ENCODE results near the gene LRIT2.

Gene LRIT2

GRCh38 chr10:84225427-84226173 lies at the start of gene LRIT2:
Gene LRIT2, minus strand, starts transcription at chr10:84225544. Its CDS starts 24 bp downstream, at chr10:84225520.
- TF ChIP-seq CTCF (IDR thresholded peaks at IDR 0.05) = no peak
- no peak within 1 kb of the TSS for H3K27ac ChIP-seq
- no peak for DNase-seq (ENCODE audit: low spot score)

GRCh38 chr10:84270708-84271107 lies 45.4 kb upstream of the LRIT2 start:
- TF ChIP-seq CTCF (IDR thresholded peaks at IDR 0.05) = no peak
- no peak overlapping the region for H3K27ac ChIP-seq
- no peak for DNase-seq (ENCODE audit: low spot score)
- H3K4me3 ChIP-seq = no peak overlapping the region

More at GRCh38 chr10:84225427-84226173, at the start of gene LRIT2:
- no peak within 1 kb of the TSS for H3K4me3 ChIP-seq

- H3K4me3 ChIP-seq = no peak overlapping the region
- DNase-seq (ENCODE audit: low spot score) = no peak
- no peak overlapping the region for H3K27ac ChIP-seq
- no peak for TF ChIP-seq CTCF (IDR thresholded peaks at IDR 0.05)
These were observed 44.4 kb upstream of the LRIT2 start for GRCh38 chr10:84269773-84270172.

- no peak for DNase-seq (ENCODE audit: low spot score)
- TF ChIP-seq CTCF (IDR thresholded peaks at IDR 0.05) = no peak
- no peak overlapping the region for H3K4me3 ChIP-seq
These were observed 43.8 kb upstream of the LRIT2 start for GRCh38 chr10:84269162-84269561.

GRCh38 chr10:84267503-84268126 lies 42.3 kb upstream of the LRIT2 start:
- DNase-seq (ENCODE audit: low spot score) = no peak

More at GRCh38 chr10:84269162-84269561, 43.8 kb upstream of the LRIT2 start:
- H3K27ac ChIP-seq = no peak overlapping the region

GRCh38 chr10:84265418-84265817 lies 40.1 kb upstream of the LRIT2 start:
- no peak overlapping the region for H3K4me3 ChIP-seq
- no peak overlapping the region for H3K27ac ChIP-seq
- no peak for DNase-seq (ENCODE audit: low spot score)
- no peak for TF ChIP-seq CTCF (IDR thresholded peaks at IDR 0.05)

More at GRCh38 chr10:84267503-84268126, 42.3 kb upstream of the LRIT2 start:
- Histone ChIP-seq H3K27ac (no peak overlapping the region), H3K4me3 (no peak overlapping the region)
- no peak for TF ChIP-seq CTCF (IDR thresholded peaks at IDR 0.05)

Data from coronary artery (tissue), 2 donors.